HFFc6 (cell line): Measurements from ENCODE around the gene IKZF4. TPM values are rescaled to one million over a fixed set of nuclear protein-coding genes. Genes with fewer than 3 reads are reported as not detected.
A peak's percentile ranks its signal among the peaks of the same experiment; 100 is the strongest.

Experiments
- DNase-seq: peaks from one replicate; pipeline ENCODE4 v3.0.0-alpha.2; 2018
- H3K27ac Mint-ChIP-seq: 2 replicates; pipeline ENCODE4 v1.8.0; 2020; ENCODE audit warnings: mild to moderate bottlenecking, mixed read lengths
- H3K27me3 Mint-ChIP-seq: 2 replicates; pipeline ENCODE4 v1.8.0; 2021; ENCODE audit warnings: mild to moderate bottlenecking, moderate library complexity, mixed read lengths; ENCODE audit not compliant: insufficient read depth
- H3K36me3 Mint-ChIP-seq: 2 replicates; pipeline ENCODE4 v1.8.0; 2021; ENCODE audit warnings: low read depth, mixed read lengths
- H3K4me1 Mint-ChIP-seq: 2 replicates; pipeline ENCODE4 v1.8.0; 2020; ENCODE audit warnings: low read depth, mixed read lengths
- H3K4me3 Mint-ChIP-seq: 2 replicates; pipeline ENCODE4 v1.8.0; 2020; ENCODE audit warnings: mild to moderate bottlenecking, moderate library complexity, mixed read lengths
- H3K9me3 Mint-ChIP-seq: 2 replicates; pipeline ENCODE4 v1.8.0; 2020; ENCODE audit warnings: mild to moderate bottlenecking, mixed read lengths
- CTCF ChIP-seq: fragments of 200-600 bp; sonication (generic); IDR thresholded peaks from 2 replicates; pipeline ENCODE4 v1.5.0; 2021; ENCODE audit warnings: antibody characterized with exemption, mild to moderate bottlenecking
- total RNA-seq, 6 experiments: library from RNA; stranded (reverse); fragmentation: NEBNext Ultra II Directional; extraction: Animal tissue kit (Norgen Biotek cat#: 25700); gene quantifications; 2 replicates in 1 of 6; 3 replicates in 5 of 6; pipeline ENCODE4 v1.2.3, GENCODE V29; 2021

Gene IKZF4
- total RNA-seq, 6 experiments from 2014 or later: 5.2 to 7.2 (median 5.9) TPM

DNA sequence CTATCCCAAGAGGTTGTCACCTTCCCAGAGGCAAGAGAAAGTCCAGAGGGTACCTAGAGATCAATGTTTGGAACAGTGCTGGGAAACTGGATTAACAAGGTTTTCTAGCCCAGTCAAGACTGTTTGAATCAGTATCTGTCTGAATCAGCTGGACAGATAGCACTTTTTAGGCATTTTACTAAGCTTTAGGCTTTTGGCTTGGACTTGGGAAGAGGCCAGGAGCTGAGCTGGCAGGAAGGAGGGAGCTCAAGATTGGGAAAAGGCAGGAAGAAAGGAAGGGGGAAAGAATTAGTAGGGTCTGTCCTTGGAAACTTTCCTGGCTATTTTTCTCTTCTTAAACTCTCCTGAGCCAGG, 8.3 kb downstream of the IKZF4 start:
- Mint-ChIP-seq H3K4me1 (peaks cover 17% of the 10 kb centered on the region), H3K4me3 (no peak overlapping the region), H3K27me3 (no peaks in the 10 kb centered on the region; the same call in 1 of the 2 replicates), H3K36me3 (0 out of 2 replicates have a peak, but pooled peaks cover 7% of the 10 kb centered on the region), H3K27ac (peak overlapping the region; percentile 86), H3K9me3 (no peaks in the 10 kb centered on the region)
- TF ChIP-seq CTCF: no peak
- DNase-seq: peak; percentile 62

DNA sequence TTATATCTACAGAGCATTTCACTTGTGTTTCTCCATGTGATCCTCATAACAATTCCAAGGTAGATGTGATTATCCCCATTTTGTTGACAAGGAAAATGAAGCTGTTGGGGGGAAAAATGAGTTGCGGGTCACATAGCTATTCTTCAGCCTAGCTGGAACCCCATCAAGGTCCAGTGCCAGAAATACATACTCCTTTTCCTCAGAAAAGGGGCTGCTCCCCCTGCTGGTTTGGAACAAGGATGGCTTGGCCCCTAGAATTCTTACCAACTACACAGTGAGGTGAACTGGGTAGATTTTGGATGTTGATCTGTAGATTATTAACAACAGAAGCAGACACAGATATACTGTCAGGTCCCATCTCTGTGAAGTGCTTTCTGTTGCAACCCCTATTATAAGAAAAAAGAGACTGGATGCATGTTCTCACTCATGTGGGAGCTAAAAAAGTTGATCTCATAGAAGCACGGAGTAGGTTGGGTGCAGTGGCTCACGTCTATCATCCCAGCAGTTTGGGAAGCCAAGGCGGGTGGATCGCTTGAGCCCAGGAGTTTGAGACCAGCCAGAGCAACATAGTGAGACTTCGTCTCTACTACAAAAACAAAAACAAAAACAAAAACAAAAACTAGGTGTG, 8.9 kb downstream of the IKZF4 start:
- Mint-ChIP-seq H3K27ac (peak overlapping the region; percentile 86), H3K4me1 (peaks cover 17% of the 10 kb centered on the region), H3K4me3 (no peak overlapping the region), H3K27me3 (no peaks in the 10 kb centered on the region; the same call in 1 of the 2 replicates), H3K9me3 (no peaks in the 10 kb centered on the region), H3K36me3 (0 out of 2 replicates have a peak, but pooled peaks cover 7% of the 10 kb centered on the region)
- peak; percentile 87 for TF ChIP-seq CTCF
- peak; percentile 63 for DNase-seq

DNA sequence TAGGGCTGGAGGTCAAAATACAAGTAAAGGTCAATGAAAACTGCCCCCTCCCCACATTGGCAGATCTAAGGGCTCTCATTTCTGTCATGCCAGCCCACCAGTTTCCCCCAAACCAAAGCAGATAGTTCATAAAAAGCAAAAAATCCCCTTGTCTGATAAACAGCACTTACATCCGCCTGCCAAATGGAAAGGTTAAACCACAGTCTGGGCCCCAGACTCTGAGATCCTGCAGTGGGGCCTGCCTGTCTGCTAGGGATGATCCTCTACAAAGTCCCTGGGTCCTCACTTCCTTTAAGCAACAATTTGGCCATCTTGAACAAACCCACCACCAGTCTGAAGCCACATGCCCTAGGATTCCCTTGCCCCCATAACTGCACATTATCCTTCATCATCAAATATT, 11.1 kb downstream of the IKZF4 start:
- H3K36me3 Mint-ChIP-seq: 0 out of 2 replicates have a peak, but pooled peaks cover 7% of the 10 kb centered on the region

GRCh38 chr12:56034586-56035332, 13.9 kb downstream of the IKZF4 start:
- Mint-ChIP-seq H3K9me3 (no peaks in the 10 kb centered on the region), H3K36me3 (0 out of 2 replicates have a peak, but pooled peaks cover 6% of the 10 kb centered on the region), H3K4me3 (no peak overlapping the region), H3K27ac (no peak overlapping the region), H3K27me3 (no peaks in the 10 kb centered on the region; the same call in 1 of the 2 replicates), H3K4me1 (peaks cover 3% of the 10 kb centered on the region)
- no peak for DNase-seq
- no peak for TF ChIP-seq CTCF

More for the DNA sequence above, 11.1 kb downstream of the IKZF4 start:
- no peaks in the 10 kb centered on the region; the same call in 1 of the 2 replicates for H3K27me3 Mint-ChIP-seq
- H3K4me3 Mint-ChIP-seq: no peak overlapping the region
- TF ChIP-seq CTCF: no peak
- H3K4me1 Mint-ChIP-seq: peaks cover 17% of the 10 kb centered on the region
- no peak overlapping the region for H3K27ac Mint-ChIP-seq
- H3K9me3 Mint-ChIP-seq: no peaks in the 10 kb centered on the region
- no peak for DNase-seq

GRCh38 chr12:56037161-56037560, 16.3 kb downstream of the IKZF4 start:
- Mint-ChIP-seq H3K27ac (no peak overlapping the region), H3K27me3 (peaks cover 4% of the 10 kb centered on the region), H3K4me3 (no peak overlapping the region), H3K9me3 (peaks cover 5% of the 10 kb centered on the region), H3K4me1 (peaks cover 11% of the 10 kb centered on the region), H3K36me3 (peaks cover 8% of the 10 kb centered on the region)
- DNase-seq: no peak
- no peak for TF ChIP-seq CTCF
